HUES64 (cell line): ENCODE results near the gene RAB11FIP2. TPM values are rescaled to one million over a fixed set of nuclear protein-coding genes. Genes with fewer than 3 reads are reported as not detected.
"Not testable (repeated sequence)": the region's sequence is repeated elsewhere in the genome, so short reads cannot be mapped to it uniquely, and the experiment has no call there.

Experiments
- H3K27ac ChIP-seq: 2 replicates; pipeline ENCODE4 v1.7.0; 2013; ENCODE audit warnings: low read depth, low read length, inconsistent platforms
- H3K27me3 ChIP-seq: 2 replicates; pipeline ENCODE4 v1.6.1; 2013; ENCODE audit warnings: mild to moderate bottlenecking, low read length; ENCODE audit not compliant: insufficient read depth
- H3K36me3 ChIP-seq: 2 replicates; pipeline ENCODE4 v1.6.1; 2013; ENCODE audit warnings: mild to moderate bottlenecking, low read length; ENCODE audit not compliant: insufficient read depth
- H3K4me1 ChIP-seq: 2 replicates; pipeline ENCODE4 v1.6.1; 2013; ENCODE audit warnings: mild to moderate bottlenecking, low read length, moderate library complexity; ENCODE audit not compliant: insufficient read depth
- H3K4me3 ChIP-seq: 2 replicates; pipeline ENCODE4 v1.5.1; 2013; ENCODE audit warnings: mild to moderate bottlenecking, low read length, moderate library complexity
- H3K9ac ChIP-seq: 2 replicates; pipeline ENCODE4 v1.6.1; 2013; ENCODE audit warnings: mild to moderate bottlenecking, low read depth, low read length
- H3K9me3 ChIP-seq: 2 replicates; pipeline ENCODE4 v1.6.1; 2013; ENCODE audit warnings: low read depth, low read length; ENCODE audit not compliant: insufficient read depth
- WGBS: fragments of 150-250, 120-280 bp; methylation state at CpG from one replicate; pipeline ENCODE4 v1.1.7; 2013; ENCODE audit warnings: missing lambda C conversion rate; 5-methylcytosine and 5-hydroxymethylcytosine counted together
- polyA plus RNA-seq, 2 experiments: library from polyadenylated mRNA; stranded (reverse); fragments of 50-300 nt; gene quantifications; one replicate each; pipeline ENCODE4 v1.2.3, GENCODE V29; 2013

Gene RAB11FIP2
- 8.0 TPM for polyA plus RNA-seq (2013, experiment 1 of 2)
- polyA plus RNA-seq (2013, experiment 2 of 2), result 12.2 TPM

DNA sequence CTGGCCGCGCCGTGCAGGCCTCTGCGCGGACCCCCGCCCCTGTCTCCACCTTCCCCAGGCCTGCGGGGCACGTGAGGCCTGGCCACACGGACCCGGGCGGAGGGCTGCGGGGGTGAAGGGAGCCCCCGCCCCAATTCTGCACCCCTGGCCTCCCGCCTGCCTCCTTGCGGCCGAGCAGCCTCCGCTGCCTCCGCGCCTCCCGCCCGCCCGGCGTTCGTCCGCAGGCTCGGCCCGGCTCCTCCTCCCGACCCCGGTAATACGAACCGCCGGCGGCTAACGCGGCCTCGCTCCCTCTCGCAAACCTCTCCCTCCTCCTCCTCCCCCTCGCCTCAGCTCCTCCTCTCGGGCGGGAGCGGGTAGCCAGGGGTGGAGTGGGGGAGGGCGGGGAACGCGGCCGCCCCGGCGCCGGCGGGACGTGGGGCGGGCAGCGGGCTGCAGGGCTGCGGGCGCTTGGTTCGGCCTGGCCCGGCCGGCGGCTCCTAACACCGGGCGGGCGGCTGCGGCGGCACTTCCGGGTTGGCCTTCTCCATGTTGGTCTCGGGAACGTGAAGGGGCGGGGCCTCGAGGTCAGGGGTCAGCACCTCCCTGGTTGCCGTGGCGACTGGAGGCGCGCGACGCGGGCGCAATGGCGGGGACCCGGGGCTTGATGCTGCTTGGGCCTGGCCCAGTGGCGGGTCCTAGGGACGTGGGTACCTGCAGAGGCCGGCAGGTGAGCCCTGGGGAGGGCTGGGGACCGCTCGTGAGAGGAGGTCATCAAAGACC, at the start of gene RAB11FIP2:
TSS of gene RAB11FIP2 (minus strand) at position 547 of the 762 bp plus-strand sequence. CDS start 778 bp downstream, outside the sequence.
- H3K27ac ChIP-seq, result peak within 1 kb of the TSS; percentile 93

DNA sequence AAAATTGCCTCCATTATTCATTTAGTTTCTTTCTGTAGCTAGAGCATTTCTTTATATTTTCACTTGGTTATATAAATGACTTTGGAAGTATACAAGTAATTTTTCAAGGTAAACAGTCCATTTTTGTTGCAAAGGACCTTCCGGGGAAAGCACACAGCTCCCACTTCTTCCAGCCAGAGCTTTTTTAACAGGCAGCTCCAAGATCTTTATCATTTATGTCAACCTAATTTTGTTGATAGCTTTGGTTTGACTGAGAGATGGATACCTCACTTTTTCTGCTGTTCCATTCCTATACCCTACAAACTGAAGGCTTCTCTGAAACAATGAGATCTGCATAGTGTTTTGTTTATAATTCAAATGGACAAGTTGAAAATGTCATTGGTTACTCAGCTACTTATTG, 49.3 kb upstream of the RAB11FIP2 start:
- no peak overlapping the region for H3K9ac ChIP-seq
- no peaks in the 10 kb centered on the region for H3K27me3 ChIP-seq
- no peaks in the 10 kb centered on the region for H3K36me3 ChIP-seq
- no peak overlapping the region for H3K27ac ChIP-seq
- H3K9me3 ChIP-seq, result no peaks in the 10 kb centered on the region
- H3K4me3 ChIP-seq, result no peak overlapping the region
- WGBS, result 90% methylated on average over 1 of the region's 1 CpG
- 0 out of 2 replicates have a peak, but pooled peaks cover 4% of the 10 kb centered on the region for H3K4me1 ChIP-seq

More for the DNA sequence above, at the start of gene RAB11FIP2:
- H3K9me3 ChIP-seq, result no peaks in the 10 kb centered on the region
- H3K4me1 ChIP-seq, result peaks cover 16% of the 10 kb centered on the region; the same call in 1 of the 2 replicates
- H3K36me3 ChIP-seq, result no peaks in the 10 kb centered on the region
- WGBS, result under 1% methylated on average over 81 of the region's 83 CpGs
- H3K4me3 ChIP-seq, result peak within 1 kb of the TSS; percentile 83
- no peaks in the 10 kb centered on the region for H3K27me3 ChIP-seq
- peak within 1 kb of the TSS; percentile 93 for H3K9ac ChIP-seq

- Histone ChIP-seq H3K27me3 (no peaks in the 10 kb centered on the region), H3K4me1 (0 out of 2 replicates have a peak, but pooled peaks cover 4% of the 10 kb centered on the region), H3K9ac (no peak overlapping the region), H3K4me3 (no peak overlapping the region), H3K9me3 (no peaks in the 10 kb centered on the region), H3K36me3 (no peaks in the 10 kb centered on the region), H3K27ac (no peak overlapping the region)
- WGBS, result 92% methylated on average over 1 of the region's 1 CpG
Measured at GRCh38 chr10:118092209-118092608, 45.5 kb upstream of the RAB11FIP2 start.

DNA sequence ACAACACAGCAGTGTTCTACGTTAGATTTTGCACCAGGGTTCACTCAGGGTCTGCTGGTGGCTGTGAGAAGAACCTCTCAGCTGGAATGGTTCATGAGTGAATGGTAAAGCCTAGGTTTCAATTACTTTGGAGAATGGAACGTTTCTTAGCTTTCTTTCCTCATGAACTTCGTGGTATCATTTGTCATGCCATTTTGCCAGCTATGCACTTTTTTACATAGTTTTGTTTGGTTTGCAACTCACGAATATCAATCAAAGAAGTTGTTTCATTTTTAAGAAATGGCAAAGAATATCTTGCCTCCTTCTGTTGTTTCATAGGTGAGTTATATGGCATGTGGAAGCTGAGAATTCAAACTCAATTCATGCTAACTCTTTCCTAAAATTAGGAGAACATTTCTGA, 34.1 kb upstream of the RAB11FIP2 start:
- H3K4me1 ChIP-seq, result no peaks in the 10 kb centered on the region
- no peaks in the 10 kb centered on the region for H3K27me3 ChIP-seq
- no peaks in the 10 kb centered on the region for H3K9me3 ChIP-seq
- H3K9ac ChIP-seq, result no peak overlapping the region
- 91% methylated on average over 4 of the region's 4 CpGs for WGBS
- H3K27ac ChIP-seq, result no peak overlapping the region
- no peak overlapping the region for H3K4me3 ChIP-seq
- H3K36me3 ChIP-seq, result no peaks in the 10 kb centered on the region

DNA sequence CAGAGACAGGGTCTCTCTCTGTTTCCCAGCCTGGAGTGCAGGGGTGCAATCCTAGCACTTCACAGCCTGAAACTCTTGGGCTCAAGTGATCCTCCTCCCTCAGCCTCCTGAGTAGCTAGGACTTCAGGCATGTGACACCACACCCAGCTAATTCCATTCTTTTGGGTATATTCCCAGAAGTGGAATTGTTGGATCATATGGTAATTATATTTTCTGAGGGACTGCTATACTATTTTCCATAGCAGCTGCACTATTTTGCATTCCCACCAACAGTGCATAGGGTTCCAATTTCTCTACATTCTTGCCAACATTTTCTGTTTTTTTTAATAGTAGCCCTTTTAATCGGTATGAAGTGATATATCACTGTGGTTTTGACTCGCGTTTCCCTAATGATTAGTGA, 30.0 kb upstream of the RAB11FIP2 start:
- peaks cover 7% of the 10 kb centered on the region; the same call in 1 of the 2 replicates for H3K4me1 ChIP-seq
- H3K36me3 ChIP-seq, result no peaks in the 10 kb centered on the region
- no peak overlapping the region for H3K4me3 ChIP-seq
- H3K27ac ChIP-seq, result no peak overlapping the region
- no peak overlapping the region for H3K9ac ChIP-seq
- 92% methylated on average over 3 of the region's 3 CpGs for WGBS
- H3K9me3 ChIP-seq, result no peaks in the 10 kb centered on the region
- no peaks in the 10 kb centered on the region for H3K27me3 ChIP-seq

- no peak overlapping the region for H3K27ac ChIP-seq
- no peaks in the 10 kb centered on the region for H3K36me3 ChIP-seq
- H3K27me3 ChIP-seq, result no peaks in the 10 kb centered on the region
- 96% methylated on average over 1 of the region's 1 CpG for WGBS
- H3K9ac ChIP-seq, result no peak overlapping the region
- H3K4me3 ChIP-seq, result no peak overlapping the region
- H3K9me3 ChIP-seq, result no peaks in the 10 kb centered on the region
- H3K4me1 ChIP-seq, result peaks cover 30% of the 10 kb centered on the region
Measured at GRCh38 chr10:118072840-118073239, 26.1 kb upstream of the RAB11FIP2 start.

GRCh38 chr10:118067389-118067788, 20.6 kb upstream of the RAB11FIP2 start:
- not testable (repeated sequence) for H3K36me3 ChIP-seq, H3K27me3 ChIP-seq, H3K4me3 ChIP-seq, H3K9ac ChIP-seq, H3K9me3 ChIP-seq, H3K27ac ChIP-seq
- 100% methylated on average over 1 of the region's 1 CpG for WGBS
- peaks cover 23% of the 10 kb centered on the region for H3K4me1 ChIP-seq

DNA sequence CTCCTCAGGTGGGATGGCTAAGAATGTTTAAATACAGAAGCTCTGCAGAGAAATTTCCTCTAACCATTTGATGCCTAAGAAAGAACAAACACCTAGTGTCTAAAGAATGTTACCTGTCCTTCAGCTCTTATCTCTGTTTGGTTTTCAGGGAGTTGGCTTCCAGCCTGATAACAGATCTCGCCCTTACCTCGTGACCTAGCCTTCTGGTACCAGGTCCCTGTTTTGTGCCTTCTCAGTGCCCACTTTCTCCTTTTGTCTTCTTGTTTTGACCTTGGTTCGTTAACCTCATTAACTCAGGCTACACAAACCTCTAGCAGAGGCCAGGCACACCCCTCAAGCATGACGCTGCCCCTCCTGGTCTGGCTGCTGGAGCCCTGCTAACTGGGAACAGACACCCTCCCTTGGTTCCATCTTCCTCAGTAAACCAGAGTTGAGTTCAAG, 16.1 kb upstream of the RAB11FIP2 start:
- Histone ChIP-seq H3K9me3 (peaks cover 5% of the 10 kb centered on the region; the same call in 1 of the 2 replicates), H3K4me3 (no peak overlapping the region), H3K36me3 (no peaks in the 10 kb centered on the region), H3K27me3 (no peaks in the 10 kb centered on the region), H3K27ac (no peak overlapping the region), H3K9ac (no peak overlapping the region), H3K4me1 (no peaks in the 10 kb centered on the region)
- 90% methylated on average over 4 of the region's 4 CpGs for WGBS

GRCh38 chr10:118058371-118058770, 11.6 kb upstream of the RAB11FIP2 start:
- H3K27ac ChIP-seq, result no peak overlapping the region
- no peaks in the 10 kb centered on the region for H3K36me3 ChIP-seq
- 100% methylated on average over 1 of the region's 1 CpG for WGBS
- H3K9me3 ChIP-seq, result no peaks in the 10 kb centered on the region
- peaks cover 4% of the 10 kb centered on the region; the same call in 1 of the 2 replicates for H3K4me1 ChIP-seq
- no peak overlapping the region for H3K9ac ChIP-seq
- no peak overlapping the region for H3K4me3 ChIP-seq
- H3K27me3 ChIP-seq, result no peaks in the 10 kb centered on the region

DNA sequence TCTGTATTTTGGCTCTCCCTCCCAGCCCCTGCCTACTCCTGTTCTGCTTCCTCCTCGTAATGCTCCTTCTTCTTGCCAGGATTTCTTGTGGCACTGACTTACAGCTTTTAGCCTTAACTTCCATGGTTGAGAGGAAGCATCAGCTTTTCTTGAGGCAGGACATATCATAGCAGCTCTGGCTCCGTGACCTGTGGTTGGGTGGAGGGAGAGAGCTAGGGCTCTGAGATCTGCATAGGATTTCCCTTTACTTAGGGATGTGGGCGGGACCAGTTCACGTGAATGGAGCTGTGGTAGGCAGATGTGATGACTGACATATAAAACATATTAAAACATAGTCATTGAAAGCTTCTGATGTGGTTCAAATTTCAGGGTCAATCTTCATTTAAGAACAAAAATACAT, 10.6 kb upstream of the RAB11FIP2 start:
- 76% methylated on average over 2 of the region's 4 CpGs for WGBS
- Histone ChIP-seq H3K9ac (no peak overlapping the region), H3K4me3 (no peak overlapping the region), H3K36me3 (no peaks in the 10 kb centered on the region), H3K27ac (no peak overlapping the region), H3K4me1 (peaks cover 4% of the 10 kb centered on the region; the same call in 1 of the 2 replicates), H3K27me3 (no peaks in the 10 kb centered on the region), H3K9me3 (no peaks in the 10 kb centered on the region)

GRCh38 chr10:118054383-118054782, 7.6 kb upstream of the RAB11FIP2 start:
- Histone ChIP-seq H3K36me3 (no peaks in the 10 kb centered on the region), H3K9me3 (no peaks in the 10 kb centered on the region), H3K27me3 (no peaks in the 10 kb centered on the region), H3K4me1 (peaks cover 4% of the 10 kb centered on the region; the same call in 1 of the 2 replicates), H3K9ac (no peak overlapping the region), H3K4me3 (no peak overlapping the region), H3K27ac (no peak overlapping the region)
- WGBS, result 94% methylated on average over 2 of the region's 2 CpGs
